ENCODE results near the gene LRRC47. TPM values are rescaled to one million over a fixed set of nuclear protein-coding genes. Genes with fewer than 3 reads are reported as not detected.

The LRRC47 gene
- total and polyA plus RNA-seq, 2 of the 13 experiments (the other 11 are each of a cell fraction or from before 2014, with no cell fraction given): 18.3 to 52.5 TPM

GRCh38 chr1:3785045-3785444, 11.3 kb downstream of the LRRC47 start (continued):
- TF ChIP-seq ZNF724P (CRISPR knock-in tag; IDR thresholded peaks at IDR 0.05; ENCODE audit: borderline replicate concordance): no peak
- 0 out of 2 replicates have a peak, but pooled peaks have one; percentile 72 for TF ChIP-seq HNRNPL (IDR thresholded peaks at IDR 0.05; ENCODE audit: low read depth, low read length)
- TF ChIP-seq ARNTL (CRISPR knock-in tag; IDR thresholded peaks at IDR 0.05): no peak
- TF ChIP-seq HNF4A (CRISPR knock-in tag; IDR thresholded peaks at IDR 0.05): peak; percentile 72
- TF ChIP-seq RXRA (CRISPR knock-in tag; IDR thresholded peaks at IDR 0.05): peak; percentile 41; the same call in 1 of the 2 replicates
- no peak for TF ChIP-seq SYNCRIP (IDR thresholded peaks at IDR 0.05; ENCODE audit: insufficient read depth, low read depth, low read length)
- TF ChIP-seq ZNF7 (CRISPR knock-in tag; IDR thresholded peaks at IDR 0.05): no peak
- peak; percentile 23; the same call in 1 of the 2 replicates for TF ChIP-seq HOXA3 (CRISPR knock-in tag; IDR thresholded peaks at IDR 0.05)
- TF ChIP-seq TEAD3 (CRISPR knock-in tag; optimal IDR thresholded peaks at IDR 0.05; ENCODE audit: borderline replicate concordance): no peak
- TF ChIP-seq KLF9 (CRISPR knock-in tag; IDR thresholded peaks at IDR 0.05; ENCODE audit: low read depth): 0 out of 2 replicates have a peak, but pooled peaks have one; percentile 40
- no peak for TF ChIP-seq REXO4 (CRISPR knock-in tag; IDR thresholded peaks at IDR 0.05; ENCODE audit: borderline replicate concordance)
- no peak for TF ChIP-seq FUBP1 (CRISPR knock-in tag; IDR thresholded peaks at IDR 0.05; ENCODE audit: borderline replicate concordance)
- TF ChIP-seq HNRNPH1 (optimal IDR thresholded peaks at IDR 0.05; ENCODE audit: low read depth, low read length): no peak
- no peak for TF ChIP-seq ZBTB3 (CRISPR knock-in tag; IDR thresholded peaks at IDR 0.05; ENCODE audit: borderline replicate concordance, low read depth)
- TF ChIP-seq GATA4 (IDR thresholded peaks at IDR 0.05; ENCODE audit: borderline replicate concordance, low read depth): no peak
- TF ChIP-seq ZBTB40 (IDR thresholded peaks at IDR 0.05): no peak
- no peak for TF ChIP-seq ZBTB40 (CRISPR knock-in tag; IDR thresholded peaks at IDR 0.05)
- TF ChIP-seq HBP1 (CRISPR knock-in tag; IDR thresholded peaks at IDR 0.05; ENCODE audit: low read depth): no peak
- TF ChIP-seq ONECUT2 (CRISPR knock-in tag; IDR thresholded peaks at IDR 0.05): no peak
- no peak for TF ChIP-seq POGZ (CRISPR knock-in tag; IDR thresholded peaks at IDR 0.05)
